OCI-LY3 (cell line): ENCODE measurements around the gene SYT7.

Experiments used
- CTCF ChIP-seq: fragments of 200-600, 300-600 bp; sonication (generic); IDR thresholded peaks from 2 replicates; pipeline ENCODE4 v1.5.1; 2014; ENCODE audit warnings: antibody characterized with exemption, low read length, low read depth
- EZH2phosphoT487 ChIP-seq: fragments of 200-600 bp; shearing (Covaris generic); IDR thresholded peaks from 2 replicates; pipeline ENCODE4 v1.6.1; 2018; ENCODE audit warnings: antibody characterized with exemption, mixed run types, low read depth

- TF ChIP-seq CTCF (no peak), EZH2phosphoT487 (no peak)
Measured at GRCh38 chr11:61476371-61476770, 104.5 kb downstream of the SYT7 start.
